ENCODE measurements around the gene MYO9B. TPM values are rescaled to one million over a fixed set of nuclear protein-coding genes. Genes with fewer than 3 reads are reported as not detected.
A peak's percentile ranks its signal among the peaks of the same experiment; 100 is the strongest.
"Not testable (repeated sequence)": the region's sequence is repeated elsewhere in the genome, so short reads cannot be mapped to it uniquely, and the experiment has no call there.

MYO9B gene
- total and polyA plus RNA-seq, 2 of the 13 experiments (the other 11 are each of a cell fraction or from before 2014, with no cell fraction given) = 18.0 to 18.3 TPM

- CTCF ChIA-PET (ENCODE audit: low intra/inter-chr PET ratio, low total read pairs); H4K20me1 ChIP-seq (ENCODE audit: insufficient read depth, low read length); BruUV-seq (replicated peaks); H3K79me2 ChIP-seq (ENCODE audit: insufficient read depth, low read length); DNase-seq (ENCODE audit: low spot score); H3K9me3 ChIP-seq (ENCODE audit: low read length); H2AFZ ChIP-seq (ENCODE audit: low read length); in situ Hi-C loops (cut with HindIII; ENCODE audit: extremely low pct_ligation_motif_present, low pct_unique_long_range_greater_than_20kb); H3K4me3 ChIP-seq (replicated peaks in 1 of 3; ENCODE audit: insufficient read depth in 1 of 3, low read depth in 2 of 3, low read length in 3 of 3); H3K27ac ChIP-seq (ENCODE audit: extremely low read length, insufficient read depth, low read length); intact Hi-C loops (cut with micrococcal nuclease; ENCODE audit: unreplicated experiment); FAIRE-seq; H3K4me2 ChIP-seq (ENCODE audit: low read depth, low read length); POLR2A ChIA-PET; H3K27me3 ChIP-seq (ENCODE audit: control insufficient read depth in 1 of 2, insufficient read depth in 2 of 2, low read length in 2 of 2); H3K9ac ChIP-seq (ENCODE audit: insufficient read depth, low read depth, low read length); ATAC-seq: not testable (repeated sequence)
- Histone ChIP-seq H3K36me3 (replicated peaks in 1 of 2; ENCODE audit: control insufficient read depth in 1 of 2, insufficient read depth in 2 of 2, low read length in 2 of 2) (peaks cover 5 to 38% of the 10 kb centered on the region in 2 experiments; a peak in 4 of 5 replicates), H3K4me1 (ENCODE audit: insufficient read depth, low read length) (peaks cover 13% of the 10 kb centered on the region)
- 100% methylated on average over 3 of the region's 14 CpGs for WGBS (ENCODE audit: low lambda C conversion rate)
Observed at GRCh38 chr19:17162131-17162530, 86.6 kb downstream of the MYO9B start.

- Histone ChIP-seq H3K9me3 (ENCODE audit: low read length) (no peaks in the 10 kb centered on the region), H3K79me2 (ENCODE audit: insufficient read depth, low read length) (no peaks in the 10 kb centered on the region), H3K27ac (ENCODE audit: extremely low read length, insufficient read depth, low read length) (no peak overlapping the region), H3K36me3 (replicated peaks in 1 of 2; ENCODE audit: control insufficient read depth in 1 of 2, insufficient read depth in 2 of 2, low read length in 2 of 2) (peaks cover 5 to 38% of the 10 kb centered on the region in 2 experiments; a peak in 4 of 5 replicates), H3K9ac (ENCODE audit: insufficient read depth, low read depth, low read length) (no peak overlapping the region), H3K27me3 (ENCODE audit: control insufficient read depth in 1 of 2, insufficient read depth in 2 of 2, low read length in 2 of 2) (no peaks in the 10 kb centered on the region), H2AFZ (ENCODE audit: low read length) (no peak overlapping the region), H3K4me2 (ENCODE audit: low read depth, low read length) (no peak overlapping the region), H3K4me3 (replicated peaks in 1 of 3; ENCODE audit: insufficient read depth in 1 of 3, low read depth in 2 of 3, low read length in 3 of 3) (no peak overlapping the region), H3K4me1 (ENCODE audit: insufficient read depth, low read length) (peaks cover 13% of the 10 kb centered on the region), H4K20me1 (ENCODE audit: insufficient read depth, low read length) (no peaks in the 10 kb centered on the region)
- in situ Hi-C loops (cut with HindIII; ENCODE audit: extremely low pct_ligation_motif_present, low pct_unique_long_range_greater_than_20kb) (no loop called here), intact Hi-C loops (cut with micrococcal nuclease; ENCODE audit: unreplicated experiment) (no loop called here)
- POLR2A ChIA-PET = no interaction called here
- CTCF ChIA-PET (ENCODE audit: low intra/inter-chr PET ratio, low total read pairs) = no interaction called here
- no TSS peak for BruUV-seq (replicated peaks)
- FAIRE-seq (no peak), DNase-seq (ENCODE audit: low spot score) (no peak), ATAC-seq (no peak)
- WGBS (ENCODE audit: low lambda C conversion rate) = 97% methylated on average over 4 of the region's 6 CpGs
- TF ChIP-seq NBN (conservative IDR thresholded peaks at IDR 0.05) (no peak), ZNF121 (CRISPR knock-in tag; IDR thresholded peaks at IDR 0.05) (peak; percentile 79)
Observed at GRCh38 chr19:17162580-17162979, 87.0 kb downstream of the MYO9B start.

GRCh38 chr19:17163652-17164051 lies 88.1 kb downstream of the MYO9B start:
- Histone ChIP-seq H4K20me1 (ENCODE audit: insufficient read depth, low read length) (no peaks in the 10 kb centered on the region), H3K36me3 (replicated peaks in 1 of 2; ENCODE audit: control insufficient read depth in 1 of 2, insufficient read depth in 2 of 2, low read length in 2 of 2) (peaks cover 5 to 40% of the 10 kb centered on the region in 2 experiments; a peak in 4 of 5 replicates), H3K79me2 (ENCODE audit: insufficient read depth, low read length) (no peaks in the 10 kb centered on the region), H2AFZ (ENCODE audit: low read length) (no peak overlapping the region), H3K9me3 (ENCODE audit: low read length) (no peaks in the 10 kb centered on the region), H3K27me3 (ENCODE audit: control insufficient read depth in 1 of 2, insufficient read depth in 2 of 2, low read length in 2 of 2) (no peaks in the 10 kb centered on the region), H3K4me2 (ENCODE audit: low read depth, low read length) (no peak overlapping the region), H3K4me1 (ENCODE audit: insufficient read depth, low read length) (peaks cover 13% of the 10 kb centered on the region), H3K4me3 (replicated peaks in 1 of 3; ENCODE audit: insufficient read depth in 1 of 3, low read depth in 2 of 3, low read length in 3 of 3) (no peak overlapping the region), H3K9ac (ENCODE audit: insufficient read depth, low read depth, low read length) (no peak overlapping the region), H3K27ac (ENCODE audit: extremely low read length, insufficient read depth, low read length) (no peak overlapping the region)
- DNase-seq (ENCODE audit: low spot score) = no peak
- no TSS peak for BruUV-seq (replicated peaks)
- no peak for FAIRE-seq
- in situ Hi-C loops (cut with HindIII; ENCODE audit: extremely low pct_ligation_motif_present, low pct_unique_long_range_greater_than_20kb) (no loop called here), intact Hi-C loops (cut with micrococcal nuclease; ENCODE audit: unreplicated experiment) (no loop called here)
- POLR2A ChIA-PET = no interaction called here
- no peak for ATAC-seq
- WGBS (ENCODE audit: low lambda C conversion rate) = 97% methylated on average over 4 of the region's 4 CpGs
- CTCF ChIA-PET (ENCODE audit: low intra/inter-chr PET ratio, low total read pairs) = no interaction called here
- TF ChIP-seq EEA1 (CRISPR knock-in tag; IDR thresholded peaks at IDR 0.05; ENCODE audit: borderline replicate concordance) (no peak), CBFB (CRISPR knock-in tag; IDR thresholded peaks at IDR 0.05) (no peak), ZBTB10 (CRISPR knock-in tag; IDR thresholded peaks at IDR 0.05; ENCODE audit: borderline replicate concordance) (no peak), HDAC1 (CRISPR knock-in tag; IDR thresholded peaks at IDR 0.05) (no peak), ZNF430 (CRISPR knock-in tag; IDR thresholded peaks at IDR 0.05) (no peak), ZNF770 (CRISPR knock-in tag; IDR thresholded peaks at IDR 0.05) (no peak)
